HCT116 (cell line): ENCODE results near the gene COL16A1. TPM values are rescaled to one million over a fixed set of nuclear protein-coding genes. Genes with fewer than 3 reads are reported as not detected.

Experiments used
- ATAC-seq: fragments of 200-7000 bp; cut with Tn5 transposase; 2 replicates; pipeline ENCODE4 v1.9.1; 2020; ENCODE audit warnings: mild to moderate bottlenecking, moderate library complexity
- BruUV-seq: library from RNA; stranded (reverse); fragments of 400-500 nt; replicated peaks from 2 replicates; lab custom pipeline; 2021; lab: Mats Ljungman, UMichigan
- CTCF ChIA-PET: fragments of 300-600 bp; sonication (Branson Sonifier 250); formaldehyde crosslinking; loops from one replicate; lab custom pipeline; 2021; ENCODE audit warnings: antibody characterized with exemption; lab: Charles Lee
- POLR2A ChIA-PET: fragments of 300-600, 350-600 bp; sonication (Branson Sonifier 250); formaldehyde crosslinking; loops from one replicate; lab custom pipeline; 2021; ENCODE audit warnings: antibody characterized with exemption; lab: Charles Lee
- RAD21 ChIA-PET, 2 experiments: fragments of 300-600 bp; sonication (Branson Sonifier 250); formaldehyde crosslinking; loops; one replicate each; lab custom pipeline; 2023; ENCODE audit warnings: low total read pairs in 2 of 2; ENCODE audit not compliant: uncharacterized antibody in 2 of 2, unreplicated experiment in 2 of 2, low non-redundant PET in 1 of 2; lab: Charles Lee
- DNase-seq: peaks from one replicate; pipeline ENCODE4 v3.0.0-alpha.2; 2010; ENCODE audit warnings: low read depth, low spot score
- H2AFZ ChIP-seq: fragments of 200-600 bp; shearing (Covaris generic), sonication (generic); 2 replicates; pipeline ENCODE4 v1.6.1; 2017; ENCODE audit warnings: low read depth, mixed run types, mixed read lengths, antibody characterized with exemption, low read length; ENCODE audit not compliant: poor library complexity, severe bottlenecking
- H3K27ac ChIP-seq: 2 replicates; pipeline ENCODE4 v1.5.1; 2012; ENCODE audit warnings: low read depth, low read length
- H3K27me3 ChIP-seq: fragments of 200-600 bp; sonication (generic); 2 replicates; pipeline ENCODE4 v1.6.1; 2016; ENCODE audit warnings: mixed run types, low read length, mixed read lengths; ENCODE audit not compliant: insufficient read depth
- H3K36me3 ChIP-seq, 2 experiments: fragments of 200-500 bp in 1 of 2; fragments of 200-600 bp in 1 of 2; sonication (Bioruptor generic) in 1 of 2; sonication (generic) in 1 of 2; 2 replicates each; pipeline versions ENCODE4 v1.5.1 to v1.6.1; 2014 to 2016; ENCODE audit warnings: low read length in 2 of 2, inconsistent platforms in 1 of 2, mixed read lengths in 1 of 2, mixed run types in 1 of 2; ENCODE audit not compliant: insufficient read depth in 2 of 2, control insufficient read depth in 1 of 2
- H3K4me1 ChIP-seq, 2 experiments: fragments of 200-600 bp in 1 of 2; sonication (generic) in 1 of 2; 2 replicates each; pipeline versions ENCODE4 v1.5.1 to v1.6.1; 2012 to 2017; ENCODE audit warnings: low read length in 2 of 2, inconsistent platforms in 1 of 2, mild to moderate bottlenecking in 1 of 2, mixed read lengths in 1 of 2, mixed run types in 1 of 2, moderate library complexity in 1 of 2; ENCODE audit not compliant: insufficient read depth in 2 of 2, control insufficient read depth in 1 of 2
- H3K4me2 ChIP-seq: fragments of 200-600 bp; sonication (generic); 2 replicates; pipeline ENCODE4 v1.6.1; 2017; ENCODE audit warnings: mixed run types, low read length, mixed read lengths
- H3K4me3 ChIP-seq, 2 experiments: fragments of 200-600 bp in 1 of 2; sonication (generic) in 1 of 2; replicated peaks in 1 of 2; 2 replicates each; pipeline ENCODE4 v1.5.1; 2011 to 2016; ENCODE audit warnings: low read length in 2 of 2, control low read depth in 1 of 2, low read depth in 1 of 2, mild to moderate bottlenecking in 1 of 2, mixed read lengths in 1 of 2, mixed run types in 1 of 2
- H3K79me2 ChIP-seq: fragments of 200-600 bp; sonication (generic); 2 replicates; pipeline ENCODE4 v1.6.1; 2017; ENCODE audit warnings: mild to moderate bottlenecking, mixed run types, low read length, moderate library complexity, mixed read lengths; ENCODE audit not compliant: insufficient read depth
- H3K9ac ChIP-seq: fragments of 200-600 bp; sonication (generic); 2 replicates; pipeline ENCODE4 v1.6.1; 2016; ENCODE audit warnings: low read length, mixed read lengths
- H3K9me2 ChIP-seq: fragments of 200-600 bp; sonication (generic), shearing (Covaris generic); 2 replicates; pipeline ENCODE4 v1.6.1; 2017; ENCODE audit warnings: mixed run types, mild to moderate bottlenecking, moderate library complexity; ENCODE audit not compliant: insufficient read depth
- H3K9me3 ChIP-seq, 2 experiments: fragments of 200-500 bp in 1 of 2; fragments of 200-600 bp in 1 of 2; sonication (Bioruptor generic) in 1 of 2; sonication (generic) in 1 of 2; 2 replicates each; pipeline ENCODE4 v1.6.1; 2014 to 2017; ENCODE audit warnings: low read length in 2 of 2, mixed read lengths in 2 of 2, inconsistent platforms in 1 of 2, low read depth in 1 of 2, mild to moderate bottlenecking in 1 of 2, mixed run types in 1 of 2, moderate library complexity in 1 of 2; ENCODE audit not compliant: control insufficient read depth in 1 of 2, insufficient read depth in 1 of 2
- H4K20me1 ChIP-seq: fragments of 200-600 bp; sonication (generic), shearing (Covaris generic); 2 replicates; pipeline ENCODE4 v1.6.1; 2017; ENCODE audit warnings: mixed run types, mild to moderate bottlenecking, moderate library complexity; ENCODE audit not compliant: insufficient read depth
- CBX3 ChIP-seq: IDR thresholded peaks from 2 replicates; pipeline ENCODE4 v1.6.1; 2012; ENCODE audit warnings: low read depth
- CEBPB ChIP-seq: IDR thresholded peaks from 2 replicates; pipeline ENCODE4 v1.6.1; 2012; ENCODE audit warnings: low read depth
- EGR1 ChIP-seq: IDR thresholded peaks from 2 replicates; pipeline ENCODE4 v1.6.1; 2012; ENCODE audit warnings: low read depth
- EZH2 ChIP-seq: fragments of 200-600 bp; sonication (generic); IDR thresholded peaks from 2 replicates; pipeline ENCODE4 v1.6.1; 2017; ENCODE audit warnings: antibody characterized with exemption, mixed run types
- EZH2phosphoT487 ChIP-seq: fragments of 200-600 bp; IDR thresholded peaks from 2 replicates; pipeline ENCODE4 v1.6.1; 2018; ENCODE audit warnings: antibody characterized with exemption, borderline replicate concordance
- JUND ChIP-seq: IDR thresholded peaks from 2 replicates; pipeline ENCODE4 v1.6.1; 2012
- MAX ChIP-seq: IDR thresholded peaks from 2 replicates; pipeline ENCODE4 v1.6.1; 2012
- intact Hi-C: fragments of 100-400 bp; cut with micrococcal nuclease; formaldehyde crosslinking; loops from 2 replicates; pipeline ENCODE4 v1.10.0; 2022
- total RNA-seq: library from RNA; stranded (reverse); gene quantifications from one replicate; pipeline ENCODE4 v1.2.1, GENCODE V29; 2021; ENCODE audit not compliant: unreplicated experiment
- TF ChIP-seq, protein P1 (sequence below): IDR thresholded peaks from 2 replicates; pipeline ENCODE4 v1.6.1; 2012
- TF ChIP-seq, protein P2 (sequence below): IDR thresholded peaks from 2 replicates; pipeline ENCODE4 v1.6.1; 2011; ENCODE audit warnings: mild to moderate bottlenecking, low read length, moderate library complexity; ENCODE audit not compliant: insufficient replicate concordance; ENCODE audit errors: extremely low read depth

COL16A1 gene
- total RNA-seq, 1 experiment from 2014 or later = 2.2 TPM

GRCh38 chr1:31747304-31747703 lies 43.5 kb upstream of the COL16A1 start:
- Histone ChIP-seq H3K27ac (no peak overlapping the region), H3K9me2 (no peaks in the 10 kb centered on the region), H3K27me3 (no peaks in the 10 kb centered on the region), H3K4me3 (no peak overlapping the region), H3K9me3 (no peaks in the 10 kb centered on the region), H3K9ac (no peak overlapping the region), H4K20me1 (no peaks in the 10 kb centered on the region), H3K79me2 (no peaks in the 10 kb centered on the region), H3K4me2 (no peak overlapping the region), H3K36me3 (no peaks in the 10 kb centered on the region), H2AFZ (no peak overlapping the region), H3K4me1 (peaks cover 7 to 14% of the 10 kb centered on the region in 2 experiments)
- DNase-seq = no peak
- CTCF ChIA-PET = no interaction called here
- POLR2A ChIA-PET = no interaction called here
- intact Hi-C loops = no loop called here
- RAD21 ChIA-PET = no interaction called here
- no TSS peak for BruUV-seq
- ATAC-seq = no peak
- TF ChIP-seq CEBPB (no peak), EGR1 (no peak), JUND (no peak), EZH2 (no peak), CBX3 (no peak), EZH2phosphoT487 (no peak), MAX (no peak)
- TF ChIP-seq, protein P1, sequence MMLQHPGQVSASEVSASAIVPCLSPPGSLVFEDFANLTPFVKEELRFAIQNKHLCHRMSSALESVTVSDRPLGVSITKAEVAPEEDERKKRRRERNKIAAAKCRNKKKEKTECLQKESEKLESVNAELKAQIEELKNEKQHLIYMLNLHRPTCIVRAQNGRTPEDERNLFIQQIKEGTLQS = no peak
- TF ChIP-seq, protein P2, sequence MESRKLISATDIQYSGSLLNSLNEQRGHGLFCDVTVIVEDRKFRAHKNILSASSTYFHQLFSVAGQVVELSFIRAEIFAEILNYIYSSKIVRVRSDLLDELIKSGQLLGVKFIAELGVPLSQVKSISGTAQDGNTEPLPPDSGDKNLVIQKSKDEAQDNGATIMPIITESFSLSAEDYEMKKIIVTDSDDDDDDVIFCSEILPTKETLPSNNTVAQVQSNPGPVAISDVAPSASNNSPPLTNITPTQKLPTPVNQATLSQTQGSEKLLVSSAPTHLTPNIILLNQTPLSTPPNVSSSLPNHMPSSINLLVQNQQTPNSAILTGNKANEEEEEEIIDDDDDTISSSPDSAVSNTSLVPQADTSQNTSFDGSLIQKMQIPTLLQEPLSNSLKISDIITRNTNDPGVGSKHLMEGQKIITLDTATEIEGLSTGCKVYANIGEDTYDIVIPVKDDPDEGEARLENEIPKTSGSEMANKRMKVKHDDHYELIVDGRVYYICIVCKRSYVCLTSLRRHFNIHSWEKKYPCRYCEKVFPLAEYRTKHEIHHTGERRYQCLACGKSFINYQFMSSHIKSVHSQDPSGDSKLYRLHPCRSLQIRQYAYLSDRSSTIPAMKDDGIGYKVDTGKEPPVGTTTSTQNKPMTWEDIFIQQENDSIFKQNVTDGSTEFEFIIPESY = no peak
